Cardiac fibroblast (primary cell): ENCODE measurements around the gene ELOVL5.
A peak's percentile ranks its signal among the peaks of the same experiment; 100 is the strongest.

Experiments
- DNase-seq, 2 donors: peaks; one replicate each; pipeline versions ENCODE4 v3.0.0 to v3.0.0-alpha.2; 2010; ENCODE audit warnings: low read depth in 2 of 2
- H3K4me3 ChIP-seq, 2 donors: replicated peaks in 1 of 2; 1 replicate in 1 of 2; 2 replicates in 1 of 2; pipeline ENCODE4 v1.5.1; 2011; ENCODE audit warnings: low read depth in 2 of 2, low read length in 2 of 2, mild to moderate bottlenecking in 2 of 2, moderate library complexity in 1 of 2
- CTCF ChIP-seq: IDR thresholded peaks from one replicate; pipeline ENCODE4 v1.5.1; 2011; ENCODE audit warnings: low read depth, mild to moderate bottlenecking, low read length, inconsistent platforms

ELOVL5 gene

GRCh38 chr6:53281518-53282215, 67.1 kb downstream of the ELOVL5 start:
- no peak for DNase-seq
- no peak overlapping the region for H3K4me3 ChIP-seq
- no peak for TF ChIP-seq CTCF

GRCh38 chr6:53280207-53280606, 68.5 kb downstream of the ELOVL5 start:
- H3K4me3 ChIP-seq: no peak overlapping the region
- TF ChIP-seq CTCF: no peak
- DNase-seq: no peak

GRCh38 chr6:53279293-53279692, 69.5 kb downstream of the ELOVL5 start:
- no peak overlapping the region for H3K4me3 ChIP-seq
- no peak for TF ChIP-seq CTCF
- DNase-seq: no peak

GRCh38 chr6:53273370-53273769, 75.4 kb downstream of the ELOVL5 start:
- H3K4me3 ChIP-seq: no peak overlapping the region
- TF ChIP-seq CTCF: peak; percentile 1
- no peak for DNase-seq

GRCh38 chr6:53269827-53270226, 78.9 kb downstream of the ELOVL5 start:
- H3K4me3 ChIP-seq: no peak overlapping the region
- no peak for TF ChIP-seq CTCF
- DNase-seq: no peak

- no peak for TF ChIP-seq CTCF
- no peak for DNase-seq
- H3K4me3 ChIP-seq: no peak overlapping the region
Measured at GRCh38 chr6:53268858-53269608, 79.7 kb downstream of the ELOVL5 start.
